H1 (cell line): ENCODE measurements around the gene KLK10. TPM values are rescaled to one million over a fixed set of nuclear protein-coding genes. Genes with fewer than 3 reads are reported as not detected.

Experiments
- ASH2L ChIP-seq: fragments of 200-600, 300-600 bp; sonication (generic); IDR thresholded peaks from one replicate; pipeline ENCODE4 v1.7.1; 2017; ENCODE audit warnings: low read length
- CEBPB ChIP-seq: IDR thresholded peaks from 2 replicates; pipeline ENCODE4 v1.6.1; 2012; ENCODE audit warnings: low read depth, low read length
- CHD2 ChIP-seq: IDR thresholded peaks from 2 replicates; pipeline ENCODE4 v1.6.1; 2012; ENCODE audit warnings: low read length, improper control_type of control experiment
- CREB1 ChIP-seq: IDR thresholded peaks from 2 replicates; pipeline ENCODE4 v1.6.1; 2012; ENCODE audit warnings: inconsistent platforms
- CTBP2 ChIP-seq: IDR thresholded peaks from 2 replicates; pipeline ENCODE4 v1.7.0; 2011; ENCODE audit warnings: borderline replicate concordance, mild to moderate bottlenecking, moderate library complexity, mixed read lengths, low read length; ENCODE audit not compliant: insufficient read depth, insufficient read length
- EP300 ChIP-seq, 2 experiments: IDR thresholded peaks; 1 replicate in 1 of 2; 2 replicates in 1 of 2; pipeline ENCODE4 v1.6.1; 2011 to 2012; ENCODE audit warnings: low read depth in 2 of 2, low read length in 2 of 2, mild to moderate bottlenecking in 2 of 2, borderline replicate concordance in 1 of 2, inconsistent platforms in 1 of 2, moderate library complexity in 1 of 2
- FOSL1 ChIP-seq: IDR thresholded peaks from 2 replicates; pipeline ENCODE4 v1.6.1; 2011; ENCODE audit warnings: mild to moderate bottlenecking, low read depth, low read length, moderate library complexity; ENCODE audit not compliant: insufficient read depth
- HDAC6 ChIP-seq: IDR thresholded peaks from one replicate; pipeline ENCODE4 v1.7.1; 2012; ENCODE audit warnings: low read depth, mild to moderate bottlenecking, inconsistent platforms, low read length, moderate library complexity
- SP1 ChIP-seq: IDR thresholded peaks from 2 replicates; pipeline ENCODE4 v1.6.1; 2011; ENCODE audit warnings: low read depth, low read length
- SP2 ChIP-seq: IDR thresholded peaks from 2 replicates; pipeline ENCODE4 v1.6.1; 2012; ENCODE audit warnings: mild to moderate bottlenecking, low read length, inconsistent platforms
- TAF1 ChIP-seq: IDR thresholded peaks from 2 replicates; pipeline ENCODE4 v1.6.1; 2011; ENCODE audit warnings: mild to moderate bottlenecking, low read depth, low read length
- polyA plus RNA-seq, 7 experiments: library from polyadenylated mRNA; depleted of rRNA in 3 of 7; stranded (reverse) in 5 of 7; unstranded in 2 of 7; fragments of >200 nt in 5 of 7; fragments of 200-250 nt in 2 of 7; gene quantifications; 1 replicate in 5 of 7; 2 replicates in 1 of 7; 4 replicates in 1 of 7; pipeline versions ENCODE4 v1.2.1 to v1.2.3, GENCODE V29; 2011 to 2013; ENCODE audit warnings: missing spikeins in 2 of 7, mixed read lengths in 2 of 7
- total RNA-seq: library from RNA; stranded (reverse); fragmentation: NEBNext Ultra II Directional; extraction: Animal tissue kit (Norgen Biotek cat#: 25700); gene quantifications from 2 replicates; pipeline ENCODE4 v1.2.1, GENCODE V29; 2021
- TF ChIP-seq, protein P1 (sequence below): fragments of 300-600 bp; sonication (generic); IDR thresholded peaks from 2 replicates; pipeline ENCODE4 v1.7.1; 2012; ENCODE audit warnings: low read length, moderate library complexity, mild to moderate bottlenecking, inconsistent platforms; ENCODE audit not compliant: insufficient replicate concordance

KLK10 gene
- total and polyA plus RNA-seq, 2 of the 8 experiments (the other 6 are each of a cell fraction or from before 2014, with no cell fraction given): 4.8 to 9.7 TPM

- TF ChIP-seq, protein P1, sequence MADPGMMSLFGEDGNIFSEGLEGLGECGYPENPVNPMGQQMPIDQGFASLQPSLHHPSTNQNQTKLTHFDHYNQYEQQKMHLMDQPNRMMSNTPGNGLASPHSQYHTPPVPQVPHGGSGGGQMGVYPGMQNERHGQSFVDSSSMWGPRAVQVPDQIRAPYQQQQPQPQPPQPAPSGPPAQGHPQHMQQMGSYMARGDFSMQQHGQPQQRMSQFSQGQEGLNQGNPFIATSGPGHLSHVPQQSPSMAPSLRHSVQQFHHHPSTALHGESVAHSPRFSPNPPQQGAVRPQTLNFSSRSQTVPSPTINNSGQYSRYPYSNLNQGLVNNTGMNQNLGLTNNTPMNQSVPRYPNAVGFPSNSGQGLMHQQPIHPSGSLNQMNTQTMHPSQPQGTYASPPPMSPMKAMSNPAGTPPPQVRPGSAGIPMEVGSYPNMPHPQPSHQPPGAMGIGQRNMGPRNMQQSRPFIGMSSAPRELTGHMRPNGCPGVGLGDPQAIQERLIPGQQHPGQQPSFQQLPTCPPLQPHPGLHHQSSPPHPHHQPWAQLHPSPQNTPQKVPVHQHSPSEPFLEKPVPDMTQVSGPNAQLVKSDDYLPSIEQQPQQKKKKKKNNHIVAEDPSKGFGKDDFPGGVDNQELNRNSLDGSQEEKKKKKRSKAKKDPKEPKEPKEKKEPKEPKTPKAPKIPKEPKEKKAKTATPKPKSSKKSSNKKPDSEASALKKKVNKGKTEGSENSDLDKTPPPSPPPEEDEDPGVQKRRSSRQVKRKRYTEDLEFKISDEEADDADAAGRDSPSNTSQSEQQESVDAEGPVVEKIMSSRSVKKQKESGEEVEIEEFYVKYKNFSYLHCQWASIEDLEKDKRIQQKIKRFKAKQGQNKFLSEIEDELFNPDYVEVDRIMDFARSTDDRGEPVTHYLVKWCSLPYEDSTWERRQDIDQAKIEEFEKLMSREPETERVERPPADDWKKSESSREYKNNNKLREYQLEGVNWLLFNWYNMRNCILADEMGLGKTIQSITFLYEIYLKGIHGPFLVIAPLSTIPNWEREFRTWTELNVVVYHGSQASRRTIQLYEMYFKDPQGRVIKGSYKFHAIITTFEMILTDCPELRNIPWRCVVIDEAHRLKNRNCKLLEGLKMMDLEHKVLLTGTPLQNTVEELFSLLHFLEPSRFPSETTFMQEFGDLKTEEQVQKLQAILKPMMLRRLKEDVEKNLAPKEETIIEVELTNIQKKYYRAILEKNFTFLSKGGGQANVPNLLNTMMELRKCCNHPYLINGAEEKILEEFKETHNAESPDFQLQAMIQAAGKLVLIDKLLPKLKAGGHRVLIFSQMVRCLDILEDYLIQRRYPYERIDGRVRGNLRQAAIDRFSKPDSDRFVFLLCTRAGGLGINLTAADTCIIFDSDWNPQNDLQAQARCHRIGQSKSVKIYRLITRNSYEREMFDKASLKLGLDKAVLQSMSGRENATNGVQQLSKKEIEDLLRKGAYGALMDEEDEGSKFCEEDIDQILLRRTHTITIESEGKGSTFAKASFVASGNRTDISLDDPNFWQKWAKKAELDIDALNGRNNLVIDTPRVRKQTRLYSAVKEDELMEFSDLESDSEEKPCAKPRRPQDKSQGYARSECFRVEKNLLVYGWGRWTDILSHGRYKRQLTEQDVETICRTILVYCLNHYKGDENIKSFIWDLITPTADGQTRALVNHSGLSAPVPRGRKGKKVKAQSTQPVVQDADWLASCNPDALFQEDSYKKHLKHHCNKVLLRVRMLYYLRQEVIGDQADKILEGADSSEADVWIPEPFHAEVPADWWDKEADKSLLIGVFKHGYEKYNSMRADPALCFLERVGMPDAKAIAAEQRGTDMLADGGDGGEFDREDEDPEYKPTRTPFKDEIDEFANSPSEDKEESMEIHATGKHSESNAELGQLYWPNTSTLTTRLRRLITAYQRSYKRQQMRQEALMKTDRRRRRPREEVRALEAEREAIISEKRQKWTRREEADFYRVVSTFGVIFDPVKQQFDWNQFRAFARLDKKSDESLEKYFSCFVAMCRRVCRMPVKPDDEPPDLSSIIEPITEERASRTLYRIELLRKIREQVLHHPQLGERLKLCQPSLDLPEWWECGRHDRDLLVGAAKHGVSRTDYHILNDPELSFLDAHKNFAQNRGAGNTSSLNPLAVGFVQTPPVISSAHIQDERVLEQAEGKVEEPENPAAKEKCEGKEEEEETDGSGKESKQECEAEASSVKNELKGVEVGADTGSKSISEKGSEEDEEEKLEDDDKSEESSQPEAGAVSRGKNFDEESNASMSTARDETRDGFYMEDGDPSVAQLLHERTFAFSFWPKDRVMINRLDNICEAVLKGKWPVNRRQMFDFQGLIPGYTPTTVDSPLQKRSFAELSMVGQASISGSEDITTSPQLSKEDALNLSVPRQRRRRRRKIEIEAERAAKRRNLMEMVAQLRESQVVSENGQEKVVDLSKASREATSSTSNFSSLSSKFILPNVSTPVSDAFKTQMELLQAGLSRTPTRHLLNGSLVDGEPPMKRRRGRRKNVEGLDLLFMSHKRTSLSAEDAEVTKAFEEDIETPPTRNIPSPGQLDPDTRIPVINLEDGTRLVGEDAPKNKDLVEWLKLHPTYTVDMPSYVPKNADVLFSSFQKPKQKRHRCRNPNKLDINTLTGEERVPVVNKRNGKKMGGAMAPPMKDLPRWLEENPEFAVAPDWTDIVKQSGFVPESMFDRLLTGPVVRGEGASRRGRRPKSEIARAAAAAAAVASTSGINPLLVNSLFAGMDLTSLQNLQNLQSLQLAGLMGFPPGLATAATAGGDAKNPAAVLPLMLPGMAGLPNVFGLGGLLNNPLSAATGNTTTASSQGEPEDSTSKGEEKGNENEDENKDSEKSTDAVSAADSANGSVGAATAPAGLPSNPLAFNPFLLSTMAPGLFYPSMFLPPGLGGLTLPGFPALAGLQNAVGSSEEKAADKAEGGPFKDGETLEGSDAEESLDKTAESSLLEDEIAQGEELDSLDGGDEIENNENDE: no peak
- TF ChIP-seq CTBP2: no peak
- TF ChIP-seq FOSL1: no peak
- no peak for TF ChIP-seq ASH2L
- TF ChIP-seq SP1: no peak
- TF ChIP-seq CEBPB: no peak
- no peak for TF ChIP-seq SP2
- TF ChIP-seq CHD2: no peak
- TF ChIP-seq TAF1: no peak
- no peak for TF ChIP-seq EP300 (IDR thresholded peaks at IDR 0.05; ENCODE audit: borderline replicate concordance in 1 of 2, low read depth in 2 of 2, low read length in 2 of 2)
- TF ChIP-seq CREB1: no peak
- no peak for TF ChIP-seq HDAC6
Measured at GRCh38 chr19:51059715-51060114, 40.2 kb upstream of the KLK10 start (continued).
